OCI-LY3 (cell line): ENCODE results near the gene TMEM121B.

Experiments
- H2AFZ ChIP-seq: fragments of 200-600, 300-600 bp; shearing (Covaris generic); 2 replicates; pipeline ENCODE4 v1.6.0; 2014; ENCODE audit warnings: antibody characterized with exemption, low read depth, low read length
- H3K27ac ChIP-seq: fragments of 200-600, 300-600 bp; sonication (generic); 2 replicates; pipeline ENCODE4 v1.5.1; 2014; ENCODE audit warnings: mild to moderate bottlenecking, low read length, moderate library complexity, mixed read lengths
- H3K27me3 ChIP-seq: fragments of 200-600, 300-600 bp; sonication (generic); 2 replicates; pipeline ENCODE4 v1.6.1; 2014; ENCODE audit warnings: low read depth, low read length, mixed read lengths
- H3K36me3 ChIP-seq: fragments of 200-600, 300-600 bp; sonication (generic); replicated peaks from 2 replicates; pipeline ENCODE3; 2014; ENCODE audit warnings: low read depth, low read length, mixed read lengths
- H3K4me1 ChIP-seq: fragments of 300-600, 200-600 bp; sonication (generic); 2 replicates; pipeline ENCODE4 v1.6.1; 2014; ENCODE audit warnings: low read length, mixed read lengths
- H3K4me2 ChIP-seq: fragments of 200-600, 300-600 bp; sonication (generic); 2 replicates; pipeline ENCODE4 v1.6.1; 2014; ENCODE audit warnings: low read length, mixed read lengths
- H3K4me3 ChIP-seq: fragments of 300-600, 200-600 bp; sonication (generic); 2 replicates; pipeline ENCODE4 v1.5.1; 2014; ENCODE audit warnings: antibody characterized with exemption, mild to moderate bottlenecking, low read length, moderate library complexity
- H3K79me2 ChIP-seq: fragments of 300-600, 200-600 bp; shearing (Covaris generic); 2 replicates; pipeline ENCODE4 v1.6.1; 2014; ENCODE audit warnings: mild to moderate bottlenecking, low read length, mixed read lengths
- H3K9ac ChIP-seq: fragments of 300-600, 200-600 bp; shearing (Covaris generic); 2 replicates; pipeline ENCODE4 v1.6.0; 2014; ENCODE audit warnings: mild to moderate bottlenecking, low read length, moderate library complexity
- H3K9me3 ChIP-seq: fragments of 200-600, 300-600 bp; shearing (Covaris generic); 2 replicates; pipeline ENCODE4 v1.6.1; 2014; ENCODE audit warnings: low read length, mixed read lengths; ENCODE audit not compliant: insufficient read depth
- H4K20me1 ChIP-seq: fragments of 200-600, 300-600 bp; sonication (generic); 2 replicates; pipeline ENCODE4 v1.6.1; 2016; ENCODE audit warnings: low read length, mixed read lengths; ENCODE audit not compliant: insufficient read depth
- EZH2phosphoT487 ChIP-seq: fragments of 200-600 bp; shearing (Covaris generic); IDR thresholded peaks from 2 replicates; pipeline ENCODE4 v1.6.1; 2018; ENCODE audit warnings: antibody characterized with exemption, mixed run types, low read depth
- TF ChIP-seq, protein P1 (sequence below): fragments of 200-600, 300-600 bp; sonication (generic); IDR thresholded peaks from 2 replicates; pipeline ENCODE4 v1.5.1; 2014; ENCODE audit warnings: antibody characterized with exemption, low read length, low read depth

TMEM121B gene

GRCh38 chr22:17161991-17162390, 40.8 kb upstream of the TMEM121B start:
- Histone ChIP-seq H4K20me1 (peaks cover 8% of the 10 kb centered on the region), H3K36me3 (peaks cover 8% of the 10 kb centered on the region), H3K27ac (no peak overlapping the region), H3K27me3 (peaks cover 6% of the 10 kb centered on the region; the same call in 1 of the 2 replicates), H3K9me3 (no peaks in the 10 kb centered on the region), H2AFZ (no peak overlapping the region), H3K9ac (no peak overlapping the region), H3K4me2 (no peak overlapping the region), H3K4me1 (peaks cover 18% of the 10 kb centered on the region), H3K79me2 (peaks cover 20% of the 10 kb centered on the region), H3K4me3 (no peak overlapping the region)
- TF ChIP-seq, protein P1, sequence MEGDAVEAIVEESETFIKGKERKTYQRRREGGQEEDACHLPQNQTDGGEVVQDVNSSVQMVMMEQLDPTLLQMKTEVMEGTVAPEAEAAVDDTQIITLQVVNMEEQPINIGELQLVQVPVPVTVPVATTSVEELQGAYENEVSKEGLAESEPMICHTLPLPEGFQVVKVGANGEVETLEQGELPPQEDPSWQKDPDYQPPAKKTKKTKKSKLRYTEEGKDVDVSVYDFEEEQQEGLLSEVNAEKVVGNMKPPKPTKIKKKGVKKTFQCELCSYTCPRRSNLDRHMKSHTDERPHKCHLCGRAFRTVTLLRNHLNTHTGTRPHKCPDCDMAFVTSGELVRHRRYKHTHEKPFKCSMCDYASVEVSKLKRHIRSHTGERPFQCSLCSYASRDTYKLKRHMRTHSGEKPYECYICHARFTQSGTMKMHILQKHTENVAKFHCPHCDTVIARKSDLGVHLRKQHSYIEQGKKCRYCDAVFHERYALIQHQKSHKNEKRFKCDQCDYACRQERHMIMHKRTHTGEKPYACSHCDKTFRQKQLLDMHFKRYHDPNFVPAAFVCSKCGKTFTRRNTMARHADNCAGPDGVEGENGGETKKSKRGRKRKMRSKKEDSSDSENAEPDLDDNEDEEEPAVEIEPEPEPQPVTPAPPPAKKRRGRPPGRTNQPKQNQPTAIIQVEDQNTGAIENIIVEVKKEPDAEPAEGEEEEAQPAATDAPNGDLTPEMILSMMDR: no peak
- no peak for TF ChIP-seq EZH2phosphoT487

- H3K4me1 ChIP-seq: peaks cover 25% of the 10 kb centered on the region
- H3K9ac ChIP-seq: peak overlapping the region; percentile 40; the same call in 1 of the 2 replicates
- no peak overlapping the region for H3K27ac ChIP-seq
- H3K36me3 ChIP-seq: peaks cover 14% of the 10 kb centered on the region
- peaks cover 22% of the 10 kb centered on the region for H4K20me1 ChIP-seq
- peak overlapping the region; percentile 92 for H2AFZ ChIP-seq
- H3K4me3 ChIP-seq: peak overlapping the region; percentile 81
- H3K79me2 ChIP-seq: peaks cover 45% of the 10 kb centered on the region
- H3K9me3 ChIP-seq: no peaks in the 10 kb centered on the region
- 0 out of 2 replicates have a peak, but pooled peaks cover under 1% of the 10 kb centered on the region for H3K27me3 ChIP-seq
- peak overlapping the region; percentile 69 for H3K4me2 ChIP-seq
- TF ChIP-seq EZH2phosphoT487: no peak
Measured at GRCh38 chr22:17159504-17159951, 38.4 kb upstream of the TMEM121B start.

DNA sequence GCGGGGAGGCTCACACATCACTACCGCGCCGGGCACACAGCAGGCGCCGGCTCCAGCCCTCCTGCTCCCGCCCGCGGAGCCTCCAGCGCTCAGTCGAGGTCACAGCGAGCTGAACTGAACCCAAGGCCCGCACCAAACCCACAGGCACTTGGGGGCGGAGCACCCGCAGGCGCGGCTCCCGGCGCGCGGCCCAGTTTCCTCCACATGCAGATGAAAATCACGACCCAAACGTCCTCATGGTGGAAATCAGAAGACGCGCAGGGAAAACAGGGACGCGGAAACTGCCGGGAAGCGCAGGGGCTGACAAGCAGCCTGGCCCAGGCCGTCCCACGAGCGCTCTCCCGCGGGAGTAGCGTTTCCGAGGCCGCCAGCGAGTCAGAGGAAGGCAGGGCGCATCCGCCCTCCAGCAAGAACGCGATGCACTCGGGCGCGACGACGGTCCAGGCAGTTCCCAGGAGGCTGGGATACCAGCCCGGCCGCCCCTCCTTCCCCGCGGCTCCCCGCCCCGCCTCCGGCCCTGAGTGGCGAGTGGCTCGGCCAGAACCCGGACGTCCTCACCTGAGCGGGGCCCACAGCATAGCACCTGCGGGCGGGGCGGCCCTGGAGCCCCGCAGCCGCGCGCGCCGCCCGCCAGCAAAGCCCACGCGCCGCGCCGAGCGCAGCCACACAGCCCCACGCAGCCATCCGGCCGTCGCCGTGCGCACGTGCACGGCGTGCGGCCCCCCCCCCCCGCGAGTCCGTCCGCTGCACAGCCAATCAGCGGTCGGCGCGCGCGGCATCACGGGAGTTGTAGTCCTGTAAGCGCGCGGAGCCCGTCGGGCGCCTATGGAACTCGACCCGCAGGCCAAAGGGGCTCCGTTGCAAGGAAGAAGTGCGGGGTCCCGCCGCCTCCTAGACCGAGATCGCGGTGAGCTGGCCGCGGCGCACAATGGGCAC, 37.7 kb upstream of the TMEM121B start, which contains the start of gene HDHD5:
Gene HDHD5 (minus strand): TSS at position 710 of the 936 bp plus-strand sequence. CDS start 26 bp downstream, at position 684.
- H3K27ac ChIP-seq: peak within 1 kb of the TSS; percentile 18; the same call in 1 of the 2 replicates

GRCh38 chr22:17158176-17158567, 37.0 kb upstream of the TMEM121B start:
- TF ChIP-seq, protein P1: no peak
- no peak for TF ChIP-seq EZH2phosphoT487
- H3K36me3 ChIP-seq: peaks cover 14% of the 10 kb centered on the region
- H3K4me3 ChIP-seq: peak overlapping the region; percentile 81
- peak overlapping the region; percentile 84 for H3K4me2 ChIP-seq
- H3K27me3 ChIP-seq: no peaks in the 10 kb centered on the region
- peak overlapping the region; percentile 73 for H3K9ac ChIP-seq
- H4K20me1 ChIP-seq: peaks cover 31% of the 10 kb centered on the region
- H3K79me2 ChIP-seq: peaks cover 58% of the 10 kb centered on the region
- H3K4me1 ChIP-seq: peaks cover 25% of the 10 kb centered on the region
- H3K27ac ChIP-seq: no peak overlapping the region
- no peaks in the 10 kb centered on the region for H3K9me3 ChIP-seq
- H2AFZ ChIP-seq: no peak overlapping the region; the same call in 1 of the 2 replicates

More for the DNA sequence above, 37.7 kb upstream of the TMEM121B start, which contains the start of gene HDHD5:
- TF ChIP-seq, protein P1: no peak
- no peak for TF ChIP-seq EZH2phosphoT487
- Histone ChIP-seq H3K4me1 (peaks cover 25% of the 10 kb centered on the region), H2AFZ (peak within 1 kb of the TSS; percentile 92), H4K20me1 (peaks cover 24% of the 10 kb centered on the region), H3K27me3 (no peaks in the 10 kb centered on the region), H3K36me3 (peaks cover 14% of the 10 kb centered on the region), H3K9ac (peak within 1 kb of the TSS; percentile 73), H3K79me2 (peaks cover 52% of the 10 kb centered on the region), H3K9me3 (no peaks in the 10 kb centered on the region), H3K4me3 (peak within 1 kb of the TSS; percentile 81), H3K4me2 (peak within 1 kb of the TSS; percentile 84)
